SK-N-SH (cell line): ENCODE data around the gene PELI2. TPM values are rescaled to one million over a fixed set of nuclear protein-coding genes. Genes with fewer than 3 reads are reported as not detected.

Source experiments
- CTCF ChIA-PET: fragments of 300-600, 350-600 bp; formaldehyde crosslinking; extraction: SDS; loops from one replicate; lab custom pipeline; 2021; lab: Yijun Ruan, JAX
- POLR2A ChIA-PET: fragments of 350-600 bp; sonication (Branson Sonifier 250); formaldehyde crosslinking; extraction: SDS; loops from one replicate; lab custom pipeline; 2020; ENCODE audit warnings: antibody characterized with exemption, inconsistent platforms; lab: Yijun Ruan, JAX
- DNase-seq: peaks from one replicate; pipeline ENCODE4 v3.0.0; 2012
- H2AFZ ChIP-seq: fragments of 200-600 bp; sonication (generic); 2 replicates; pipeline ENCODE4 v1.8.1; 2016; ENCODE audit warnings: antibody characterized with exemption, mild to moderate bottlenecking, low read depth
- H3F3A ChIP-seq: fragments of 200-600 bp; sonication (generic); replicated peaks from 2 replicates; pipeline ENCODE3; 2016; ENCODE audit warnings: antibody characterized with exemption, mild to moderate bottlenecking; ENCODE audit not compliant: insufficient read depth
- H3K27ac ChIP-seq, 2 experiments: fragments of 200-500 bp in 1 of 2; fragments of 200-600 bp in 1 of 2; sonication (Bioruptor generic) in 1 of 2; sonication (generic), shearing (Covaris generic) in 1 of 2; 2 replicates each; pipeline versions ENCODE4 v1.5.1 to v1.6.1; 2014 to 2016; ENCODE audit warnings: low read depth in 2 of 2, inconsistent platforms in 1 of 2, low read length in 1 of 2, mild to moderate bottlenecking in 1 of 2, mixed read lengths in 1 of 2
- H3K27me3 ChIP-seq: fragments of 200-600 bp; sonication (generic), shearing (Covaris generic); 2 replicates; pipeline ENCODE4 v1.6.1; 2016; ENCODE audit warnings: mixed run types; ENCODE audit not compliant: insufficient read depth
- H3K36me3 ChIP-seq, 2 experiments: fragments of 200-500 bp in 1 of 2; fragments of 200-600 bp in 1 of 2; sonication (Bioruptor generic) in 1 of 2; sonication (generic) in 1 of 2; replicated peaks in 1 of 2; 2 replicates each; pipeline versions ENCODE3 to v1.5.1; 2014 to 2016; ENCODE audit warnings: low read length in 1 of 2, mild to moderate bottlenecking in 1 of 2; ENCODE audit not compliant: insufficient read depth in 2 of 2, control insufficient read depth in 1 of 2
- H3K4me1 ChIP-seq, 2 experiments: fragments of 200-500 bp in 1 of 2; fragments of 200-600 bp in 1 of 2; sonication (Bioruptor generic) in 1 of 2; sonication (generic), shearing (Covaris generic) in 1 of 2; 2 replicates each; pipeline versions ENCODE4 v1.5.1 to v1.6.1; 2014 to 2016; ENCODE audit warnings: low read depth in 1 of 2, low read length in 1 of 2, mixed run types in 1 of 2; ENCODE audit not compliant: insufficient read depth in 2 of 2, control insufficient read depth in 1 of 2
- H3K4me2 ChIP-seq: fragments of 200-600 bp; sonication (generic), shearing (Covaris generic); 2 replicates; pipeline ENCODE4 v1.6.1; 2017; ENCODE audit warnings: mixed run types
- H3K4me3 ChIP-seq, 2 experiments: fragments of 200-500 bp in 1 of 2; fragments of 200-600 bp in 1 of 2; sonication (Bioruptor generic) in 1 of 2; sonication (generic), shearing (Covaris generic) in 1 of 2; 2 replicates each; pipeline versions ENCODE4 v1.5.1 to v1.8.1; 2014 to 2016; ENCODE audit warnings: low read depth in 2 of 2, inconsistent platforms in 1 of 2, low read length in 1 of 2, mild to moderate bottlenecking in 1 of 2, mixed read lengths in 1 of 2, moderate library complexity in 1 of 2
- H3K79me2 ChIP-seq: fragments of 200-600 bp; sonication (generic); 2 replicates; pipeline ENCODE4 v1.8.1; 2017; ENCODE audit warnings: mild to moderate bottlenecking; ENCODE audit not compliant: insufficient read depth
- H3K9ac ChIP-seq: fragments of 200-600 bp; sonication (generic); 2 replicates; pipeline ENCODE4 v1.6.1; 2017; ENCODE audit warnings: mixed run types
- H3K9me2 ChIP-seq: fragments of 200-600 bp; sonication (generic); 2 replicates; pipeline ENCODE4 v1.6.1; 2017; ENCODE audit warnings: mixed run types
- H3K9me3 ChIP-seq: fragments of 200-600 bp; sonication (generic); 2 replicates; pipeline ENCODE4 v1.6.1; 2017; ENCODE audit warnings: mixed run types, mild to moderate bottlenecking, moderate library complexity
- H4K20me1 ChIP-seq: fragments of 200-600 bp; sonication (generic); 2 replicates; pipeline ENCODE4 v1.6.1; 2017; ENCODE audit warnings: mild to moderate bottlenecking, mixed run types; ENCODE audit not compliant: insufficient read depth
- EP300 ChIP-seq, 2 experiments: IDR thresholded peaks; 2 replicates each; pipeline versions ENCODE4 v1.4.0 to v1.6.1; 2012; ENCODE audit warnings: borderline replicate concordance in 1 of 2, low read depth in 1 of 2, low read length in 1 of 2
- FOXJ3 ChIP-seq: sonication (generic); formaldehyde crosslinking; IDR thresholded peaks from 2 replicates; pipeline ENCODE4 v1.5.1; 2020; ENCODE audit warnings: mild to moderate bottlenecking, missing genetic modification reagents
- GATA2 ChIP-seq: sonication (generic); formaldehyde crosslinking; IDR thresholded peaks from 2 replicates; pipeline ENCODE4 v1.5.0; 2020; ENCODE audit warnings: mild to moderate bottlenecking, missing genetic modification reagents
- IRF3 ChIP-seq: fragments of 150-350 bp; IDR thresholded peaks from 2 replicates; pipeline ENCODE4 v1.6.1; 2016; ENCODE audit warnings: mild to moderate bottlenecking, low read depth, low read length
- JUND ChIP-seq: IDR thresholded peaks from 2 replicates; pipeline ENCODE4 v1.4.0; 2012
- MEF2A ChIP-seq: IDR thresholded peaks from 2 replicates; pipeline ENCODE4 v1.4.0; 2012; ENCODE audit warnings: low read depth, borderline replicate concordance
- MXI1 ChIP-seq: IDR thresholded peaks from 2 replicates; pipeline ENCODE4 v1.6.1; 2012; ENCODE audit warnings: mild to moderate bottlenecking, low read depth, low read length, improper control_type of control experiment
- NFIC ChIP-seq: IDR thresholded peaks from 2 replicates; pipeline ENCODE4 v1.4.0; 2012; ENCODE audit warnings: borderline replicate concordance
- PBX3 ChIP-seq: IDR thresholded peaks from 2 replicates; pipeline ENCODE4; 2012
- RAD21 ChIP-seq: IDR thresholded peaks from 2 replicates; pipeline ENCODE4 v1.6.1; 2012; ENCODE audit warnings: mild to moderate bottlenecking, low read length
- RCOR1 ChIP-seq: fragments of 150-350 bp; IDR thresholded peaks from 2 replicates; pipeline ENCODE4 v1.6.1; 2017; ENCODE audit warnings: antibody characterized with exemption, low read length
- RFX5 ChIP-seq: IDR thresholded peaks from 2 replicates; pipeline ENCODE4 v1.6.1; 2012; ENCODE audit warnings: mild to moderate bottlenecking, improper control_type of control experiment, low read length
- RXRA ChIP-seq: IDR thresholded peaks from 2 replicates; pipeline ENCODE4 v1.4.0; 2012; ENCODE audit warnings: low read depth, mild to moderate bottlenecking, borderline replicate concordance
- TAF1 ChIP-seq: IDR thresholded peaks from 2 replicates; pipeline ENCODE4 v1.6.1; 2012; ENCODE audit warnings: low read depth, mild to moderate bottlenecking, low read length, moderate library complexity, borderline replicate concordance
- TEAD4 ChIP-seq: IDR thresholded peaks from 2 replicates; pipeline ENCODE4 v1.4.0; 2012; ENCODE audit warnings: mild to moderate bottlenecking, borderline replicate concordance; ENCODE audit not compliant: insufficient read depth
- YY1 ChIP-seq: IDR thresholded peaks from 2 replicates; pipeline ENCODE4 v1.4.0; 2012; ENCODE audit warnings: low read depth, mild to moderate bottlenecking
- WGBS: methylation state at CpG from one replicate; pipeline ENCODE4 v1.1.6; 2017; ENCODE audit warnings: low lambda C conversion rate; 5-methylcytosine and 5-hydroxymethylcytosine counted together
- polyA plus RNA-seq, 3 experiments: library from polyadenylated mRNA; depleted of rRNA; stranded (reverse); fragments of >200 nt; gene quantifications; 2 replicates each; pipeline ENCODE4 v1.2.3, GENCODE V29; 2012
- TF ChIP-seq, protein P1 (sequence below): IDR thresholded peaks from 2 replicates; pipeline ENCODE4 v1.4.0; 2012; ENCODE audit warnings: low read depth, borderline replicate concordance
- TF ChIP-seq, protein P2 (sequence below): fragments of 150-350 bp; IDR thresholded peaks from 2 replicates; pipeline ENCODE4 v1.6.1; 2017; ENCODE audit warnings: antibody characterized with exemption, low read length, low read depth, borderline replicate concordance
- TF ChIP-seq, protein P3 (sequence below): IDR thresholded peaks from 2 replicates; pipeline ENCODE4 v1.4.0; 2012; ENCODE audit warnings: low read depth

Gene PELI2
- polyA plus RNA-seq, 1 of the 3 experiments (the other 2 are of a cell fraction), result not detected

GRCh38 chr14:56172074-56172473 lies 53.9 kb downstream of the PELI2 start:
- DNase-seq, result no peak
- TF ChIP-seq GATA2, result no peak
- TF ChIP-seq RAD21, result no peak

GRCh38 chr14:56172571-56172971 lies 54.4 kb downstream of the PELI2 start:
- no peak for TF ChIP-seq RXRA
- TF ChIP-seq, protein P1, sequence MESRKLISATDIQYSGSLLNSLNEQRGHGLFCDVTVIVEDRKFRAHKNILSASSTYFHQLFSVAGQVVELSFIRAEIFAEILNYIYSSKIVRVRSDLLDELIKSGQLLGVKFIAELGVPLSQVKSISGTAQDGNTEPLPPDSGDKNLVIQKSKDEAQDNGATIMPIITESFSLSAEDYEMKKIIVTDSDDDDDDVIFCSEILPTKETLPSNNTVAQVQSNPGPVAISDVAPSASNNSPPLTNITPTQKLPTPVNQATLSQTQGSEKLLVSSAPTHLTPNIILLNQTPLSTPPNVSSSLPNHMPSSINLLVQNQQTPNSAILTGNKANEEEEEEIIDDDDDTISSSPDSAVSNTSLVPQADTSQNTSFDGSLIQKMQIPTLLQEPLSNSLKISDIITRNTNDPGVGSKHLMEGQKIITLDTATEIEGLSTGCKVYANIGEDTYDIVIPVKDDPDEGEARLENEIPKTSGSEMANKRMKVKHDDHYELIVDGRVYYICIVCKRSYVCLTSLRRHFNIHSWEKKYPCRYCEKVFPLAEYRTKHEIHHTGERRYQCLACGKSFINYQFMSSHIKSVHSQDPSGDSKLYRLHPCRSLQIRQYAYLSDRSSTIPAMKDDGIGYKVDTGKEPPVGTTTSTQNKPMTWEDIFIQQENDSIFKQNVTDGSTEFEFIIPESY, result no peak
- TF ChIP-seq IRF3, result no peak
- TF ChIP-seq FOXJ3 (CRISPR knock-in tag), result no peak
- TF ChIP-seq NFIC, result no peak
- TF ChIP-seq MEF2A, result no peak
- TF ChIP-seq RFX5, result no peak
- no peak for TF ChIP-seq MXI1
- TF ChIP-seq TEAD4, result no peak
- TF ChIP-seq, protein P2, sequence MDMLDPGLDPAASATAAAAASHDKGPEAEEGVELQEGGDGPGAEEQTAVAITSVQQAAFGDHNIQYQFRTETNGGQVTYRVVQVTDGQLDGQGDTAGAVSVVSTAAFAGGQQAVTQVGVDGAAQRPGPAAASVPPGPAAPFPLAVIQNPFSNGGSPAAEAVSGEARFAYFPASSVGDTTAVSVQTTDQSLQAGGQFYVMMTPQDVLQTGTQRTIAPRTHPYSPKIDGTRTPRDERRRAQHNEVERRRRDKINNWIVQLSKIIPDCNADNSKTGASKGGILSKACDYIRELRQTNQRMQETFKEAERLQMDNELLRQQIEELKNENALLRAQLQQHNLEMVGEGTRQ, result no peak
- no peak for TF ChIP-seq EP300 (IDR thresholded peaks at IDR 0.05; ENCODE audit: borderline replicate concordance in 1 of 2, low read depth in 1 of 2, low read length in 1 of 2)
- TF ChIP-seq TAF1, result no peak
- TF ChIP-seq, protein P3, sequence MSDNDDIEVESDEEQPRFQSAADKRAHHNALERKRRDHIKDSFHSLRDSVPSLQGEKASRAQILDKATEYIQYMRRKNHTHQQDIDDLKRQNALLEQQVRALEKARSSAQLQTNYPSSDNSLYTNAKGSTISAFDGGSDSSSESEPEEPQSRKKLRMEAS, result no peak
- TF ChIP-seq RCOR1, result no peak
- no peak for TF ChIP-seq PBX3
- no peak for TF ChIP-seq YY1
- no peak for TF ChIP-seq JUND
- TF ChIP-seq, all 33 proteins: peak for 0
- CTCF ChIA-PET, result interaction anchor here (1.0 kb wide), 1 partner anchor 66 kb away, joined by 3 read pairs; no protein-coding TSS in a partner anchor
- Histone ChIP-seq H3F3A (no peaks in the 10 kb centered on the region), H3K36me3 (no peaks in the 10 kb centered on the region), H3K79me2 (no peaks in the 10 kb centered on the region), H3K4me3 (no peak overlapping the region), H4K20me1 (no peaks in the 10 kb centered on the region), H3K9ac (no peak overlapping the region), H3K9me3 (no peaks in the 10 kb centered on the region), H3K27ac (no peak overlapping the region), H3K27me3 (peaks cover 6% of the 10 kb centered on the region; the same call in 1 of the 2 replicates), H3K4me2 (no peak overlapping the region), H3K4me1 (no peaks in the 10 kb centered on the region), H2AFZ (no peak overlapping the region), H3K9me2 (no peaks in the 10 kb centered on the region)
- 2% methylated on average over 3 of the region's 3 CpGs for WGBS
- POLR2A ChIA-PET, result no interaction called here
- DNase-seq, result no peak

More at GRCh38 chr14:56172074-56172473, 53.9 kb downstream of the PELI2 start:
- Histone ChIP-seq H2AFZ (no peak overlapping the region), H3K27me3 (peaks cover 6% of the 10 kb centered on the region; the same call in 1 of the 2 replicates), H3K4me3 (no peak overlapping the region), H3K9ac (no peak overlapping the region), H3K9me3 (no peaks in the 10 kb centered on the region), H4K20me1 (no peaks in the 10 kb centered on the region), H3F3A (no peaks in the 10 kb centered on the region), H3K4me2 (no peak overlapping the region), H3K79me2 (no peaks in the 10 kb centered on the region), H3K4me1 (no peaks in the 10 kb centered on the region), H3K27ac (no peak overlapping the region), H3K36me3 (no peaks in the 10 kb centered on the region), H3K9me2 (no peaks in the 10 kb centered on the region)
- POLR2A ChIA-PET, result no interaction called here
- WGBS, result 18% methylated on average over 3 of the region's 3 CpGs
- CTCF ChIA-PET, result interaction anchor here (1.0 kb wide), 1 partner anchor 66 kb away, joined by 3 read pairs; no protein-coding TSS in a partner anchor
